Measurements from ENCODE around the gene CMKLR1.

Gene CMKLR1

DNA sequence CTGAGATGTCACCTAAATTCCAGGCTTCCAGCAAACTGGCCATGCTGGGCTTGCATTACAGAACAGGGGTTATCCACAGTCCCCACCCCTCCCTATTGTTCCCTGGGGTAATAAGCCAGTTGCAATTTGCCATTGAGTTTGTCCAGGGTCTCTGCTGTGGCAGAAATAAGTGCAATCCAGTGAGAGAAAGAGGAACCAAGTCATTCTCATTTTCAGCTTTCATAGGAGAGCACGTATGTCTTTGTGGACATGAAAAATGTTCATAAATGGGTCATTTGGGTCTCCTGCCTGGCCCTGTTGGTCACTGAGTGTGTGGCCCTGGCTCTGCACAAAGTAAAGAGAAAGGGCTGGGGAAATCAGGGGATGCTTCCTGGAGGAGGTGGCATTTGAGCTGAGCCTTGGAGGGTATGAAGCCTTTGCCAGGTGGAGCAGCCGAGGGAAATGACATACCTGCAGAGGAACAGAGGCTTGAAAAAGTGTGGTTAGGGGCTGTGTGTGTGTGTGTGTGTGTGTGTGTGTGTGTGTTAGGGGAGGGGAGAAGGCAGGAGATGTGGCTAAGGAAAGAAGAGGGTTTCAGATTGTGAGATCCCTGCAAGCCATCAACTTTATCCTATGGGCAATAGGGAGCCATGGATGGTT lies 29.3 kb downstream of the CMKLR1 start:
- Histone ChIP-seq H3K9me3 (ENCODE audit: control insufficient read depth, insufficient read depth, low read length) (no peaks in the 10 kb centered on the region), H3K4me1 (ENCODE audit: insufficient read depth, low read length) (peaks cover 27% of the 10 kb centered on the region), H3K36me3 (ENCODE audit: insufficient read depth, low read length) (no peaks in the 10 kb centered on the region), H3K9ac (ENCODE audit: low read depth, low read length) (no peak overlapping the region)

DNA sequence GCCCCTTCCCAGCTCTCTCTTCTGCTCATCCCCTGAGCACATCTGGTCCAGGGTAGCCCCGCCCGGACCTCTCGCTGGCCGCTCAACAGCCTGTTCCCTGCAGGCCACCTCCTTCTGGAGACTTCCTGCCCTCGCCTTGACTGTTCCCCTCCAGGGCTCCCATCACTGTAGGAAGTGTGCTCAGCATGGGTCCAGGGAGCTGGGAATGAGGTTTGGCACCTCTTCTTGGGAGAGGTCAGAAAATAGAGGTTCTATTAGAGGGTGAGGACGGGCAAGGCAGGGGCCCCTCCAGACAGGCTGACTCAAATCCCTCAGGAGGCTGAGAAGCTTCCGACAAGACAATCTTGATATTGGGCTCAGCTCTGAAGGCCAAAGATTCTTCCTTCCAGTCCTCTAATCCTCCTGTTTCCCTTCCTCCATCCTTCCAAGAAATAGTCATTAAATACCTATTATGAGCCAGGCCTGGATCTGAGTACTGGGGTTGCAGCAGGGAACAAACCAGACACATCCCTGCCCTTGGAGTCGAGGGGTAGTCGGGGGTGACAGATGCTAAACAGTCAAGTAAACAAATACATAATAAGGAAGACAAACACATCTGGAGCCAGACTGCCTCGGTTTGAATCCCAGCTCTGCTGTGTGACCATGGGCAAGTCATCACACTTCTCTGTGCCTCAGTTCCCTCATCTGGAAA lies 30.6 kb downstream of the CMKLR1 start:
- Histone ChIP-seq H3K4me1 (ENCODE audit: insufficient read depth, low read length) (peaks cover 31% of the 10 kb centered on the region), H3K9me3 (ENCODE audit: control insufficient read depth, insufficient read depth, low read length) (no peaks in the 10 kb centered on the region), H3K36me3 (ENCODE audit: insufficient read depth, low read length) (no peaks in the 10 kb centered on the region), H3K9ac (ENCODE audit: low read depth, low read length) (no peak overlapping the region)

- no peaks in the 10 kb centered on the region for H3K9me3 ChIP-seq (ENCODE audit: control insufficient read depth, insufficient read depth, low read length)
- peaks cover 35% of the 10 kb centered on the region for H3K4me1 ChIP-seq (ENCODE audit: insufficient read depth, low read length)
- H3K9ac ChIP-seq (ENCODE audit: low read depth, low read length), result no peak overlapping the region
- no peaks in the 10 kb centered on the region for H3K36me3 ChIP-seq (ENCODE audit: insufficient read depth, low read length)
These were observed 32.1 kb downstream of the CMKLR1 start for GRCh38 chr12:108307006-108307405.

DNA sequence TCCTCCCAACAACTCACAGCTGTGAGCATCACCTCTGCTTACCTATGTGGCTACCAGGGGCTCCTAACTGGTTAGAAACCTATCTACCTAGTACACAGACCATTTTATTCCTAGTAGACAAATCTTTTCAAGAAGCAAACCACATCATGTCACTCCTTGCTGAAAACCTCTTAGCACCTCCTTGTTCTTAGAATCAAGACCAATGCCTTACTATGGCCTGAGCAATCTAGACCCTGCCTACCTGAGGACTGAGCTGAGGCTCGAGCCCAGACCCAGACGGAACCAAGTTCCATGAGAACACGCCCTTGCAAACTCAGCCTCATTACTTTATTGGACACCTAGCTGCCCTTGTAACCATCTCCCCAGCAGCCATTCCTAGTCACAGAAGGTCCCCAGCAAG lies 32.6 kb downstream of the CMKLR1 start:
- H3K9me3 ChIP-seq (ENCODE audit: control insufficient read depth, insufficient read depth, low read length), result no peaks in the 10 kb centered on the region
- no peak overlapping the region for H3K9ac ChIP-seq (ENCODE audit: low read depth, low read length)
- peaks cover 36% of the 10 kb centered on the region for H3K4me1 ChIP-seq (ENCODE audit: insufficient read depth, low read length)
- no peaks in the 10 kb centered on the region for H3K36me3 ChIP-seq (ENCODE audit: insufficient read depth, low read length)

DNA sequence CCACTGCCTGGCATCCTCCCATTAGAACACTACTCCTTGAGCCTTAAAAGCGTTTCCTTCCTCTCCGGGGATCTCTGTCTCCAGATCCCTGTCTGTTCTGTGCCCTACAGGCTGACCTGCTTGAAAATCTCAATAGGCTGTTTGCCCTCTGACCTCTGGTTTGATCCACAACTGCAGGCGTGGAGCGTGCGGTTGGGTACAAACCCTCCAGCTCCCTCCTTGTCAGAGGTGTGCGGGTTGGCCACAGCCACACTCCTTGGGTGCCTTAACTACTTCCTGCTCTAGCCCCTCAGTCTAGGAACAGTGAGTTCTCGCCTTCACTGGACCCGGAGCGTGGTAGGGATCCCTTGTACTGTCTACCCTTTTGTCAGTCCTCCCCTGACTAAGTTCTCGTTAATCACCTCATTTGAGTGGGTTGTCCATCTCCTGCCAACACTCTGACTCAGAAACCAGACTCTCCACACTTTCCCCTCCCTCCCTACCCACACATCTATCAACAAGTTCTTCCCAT lies 33.1 kb downstream of the CMKLR1 start:
- no peaks in the 10 kb centered on the region for H3K9me3 ChIP-seq (ENCODE audit: control insufficient read depth, insufficient read depth, low read length)
- no peaks in the 10 kb centered on the region for H3K36me3 ChIP-seq (ENCODE audit: insufficient read depth, low read length)
- H3K4me1 ChIP-seq (ENCODE audit: insufficient read depth, low read length), result peaks cover 36% of the 10 kb centered on the region
- no peak overlapping the region for H3K9ac ChIP-seq (ENCODE audit: low read depth, low read length)

DNA sequence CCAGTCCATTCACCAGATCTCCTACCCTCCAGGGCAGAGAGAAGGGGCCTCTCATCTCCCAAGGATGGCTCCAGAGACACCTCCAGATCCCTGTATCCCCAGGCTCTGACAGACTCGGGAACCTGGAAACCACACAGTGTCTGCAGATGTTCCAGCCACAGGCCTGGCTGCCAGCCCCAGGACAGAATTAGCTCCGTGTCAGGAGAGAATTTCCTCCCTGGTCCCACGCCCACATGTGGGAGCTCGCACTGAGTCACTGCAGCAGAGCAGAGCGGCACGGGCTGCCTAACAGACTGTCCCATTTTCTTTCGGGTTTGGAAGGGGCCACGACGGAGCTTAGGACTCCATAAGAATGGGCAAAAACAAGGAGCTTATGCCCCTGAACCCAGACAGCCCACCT lies 33.6 kb downstream of the CMKLR1 start:
- H3K36me3 ChIP-seq (ENCODE audit: insufficient read depth, low read length), result no peaks in the 10 kb centered on the region
- no peaks in the 10 kb centered on the region for H3K9me3 ChIP-seq (ENCODE audit: control insufficient read depth, insufficient read depth, low read length)
- H3K9ac ChIP-seq (ENCODE audit: low read depth, low read length), result no peak overlapping the region
- peaks cover 36% of the 10 kb centered on the region for H3K4me1 ChIP-seq (ENCODE audit: insufficient read depth, low read length)

DNA sequence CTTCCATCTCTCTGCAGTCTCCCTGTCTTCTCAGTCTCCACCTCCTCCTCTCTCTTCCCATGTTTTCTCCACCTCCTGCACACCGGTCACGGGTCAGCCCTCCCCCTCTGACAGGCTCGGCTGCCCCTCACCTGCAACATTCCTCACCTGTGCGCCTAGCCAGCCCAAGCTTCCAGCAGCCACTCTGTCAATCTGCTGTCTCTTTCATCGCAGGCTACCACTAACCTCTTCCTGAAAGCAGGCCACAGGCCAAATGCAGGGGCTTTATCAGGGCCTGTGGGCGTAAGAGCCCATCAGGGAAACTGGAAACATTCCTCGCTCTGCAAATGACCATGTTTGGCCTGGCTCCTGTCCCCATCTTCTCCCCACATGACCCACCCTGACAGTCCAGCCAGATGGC lies 34.5 kb downstream of the CMKLR1 start:
- H3K4me1 ChIP-seq (ENCODE audit: insufficient read depth, low read length), result peaks cover 36% of the 10 kb centered on the region
- H3K9me3 ChIP-seq (ENCODE audit: control insufficient read depth, insufficient read depth, low read length), result no peaks in the 10 kb centered on the region
- no peak overlapping the region for H3K9ac ChIP-seq (ENCODE audit: low read depth, low read length)
- no peaks in the 10 kb centered on the region for H3K36me3 ChIP-seq (ENCODE audit: insufficient read depth, low read length)

DNA sequence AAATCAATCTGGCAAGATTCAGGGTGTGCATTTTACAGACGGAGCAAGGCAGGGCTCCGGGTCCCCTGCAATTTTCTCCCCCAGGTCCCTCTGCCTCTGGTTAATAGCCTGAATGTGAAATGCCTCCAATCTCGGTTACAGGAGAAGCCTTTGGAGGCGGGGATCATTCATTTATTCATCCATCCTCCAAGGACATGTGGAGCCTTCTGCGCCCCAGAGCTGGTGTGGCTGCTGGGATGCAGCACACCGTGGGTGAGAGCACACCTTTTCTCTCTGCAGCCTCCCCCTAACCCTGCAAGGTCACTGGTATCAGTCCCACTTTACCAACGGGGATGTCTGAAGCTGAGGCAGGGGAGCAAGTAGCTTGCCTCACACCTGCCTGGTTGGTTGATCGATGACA lies 35.4 kb downstream of the CMKLR1 start:
- Histone ChIP-seq H3K9me3 (ENCODE audit: control insufficient read depth, insufficient read depth, low read length) (no peaks in the 10 kb centered on the region), H3K36me3 (ENCODE audit: insufficient read depth, low read length) (no peaks in the 10 kb centered on the region), H3K4me1 (ENCODE audit: insufficient read depth, low read length) (peaks cover 36% of the 10 kb centered on the region), H3K9ac (ENCODE audit: low read depth, low read length) (no peak overlapping the region)

DNA sequence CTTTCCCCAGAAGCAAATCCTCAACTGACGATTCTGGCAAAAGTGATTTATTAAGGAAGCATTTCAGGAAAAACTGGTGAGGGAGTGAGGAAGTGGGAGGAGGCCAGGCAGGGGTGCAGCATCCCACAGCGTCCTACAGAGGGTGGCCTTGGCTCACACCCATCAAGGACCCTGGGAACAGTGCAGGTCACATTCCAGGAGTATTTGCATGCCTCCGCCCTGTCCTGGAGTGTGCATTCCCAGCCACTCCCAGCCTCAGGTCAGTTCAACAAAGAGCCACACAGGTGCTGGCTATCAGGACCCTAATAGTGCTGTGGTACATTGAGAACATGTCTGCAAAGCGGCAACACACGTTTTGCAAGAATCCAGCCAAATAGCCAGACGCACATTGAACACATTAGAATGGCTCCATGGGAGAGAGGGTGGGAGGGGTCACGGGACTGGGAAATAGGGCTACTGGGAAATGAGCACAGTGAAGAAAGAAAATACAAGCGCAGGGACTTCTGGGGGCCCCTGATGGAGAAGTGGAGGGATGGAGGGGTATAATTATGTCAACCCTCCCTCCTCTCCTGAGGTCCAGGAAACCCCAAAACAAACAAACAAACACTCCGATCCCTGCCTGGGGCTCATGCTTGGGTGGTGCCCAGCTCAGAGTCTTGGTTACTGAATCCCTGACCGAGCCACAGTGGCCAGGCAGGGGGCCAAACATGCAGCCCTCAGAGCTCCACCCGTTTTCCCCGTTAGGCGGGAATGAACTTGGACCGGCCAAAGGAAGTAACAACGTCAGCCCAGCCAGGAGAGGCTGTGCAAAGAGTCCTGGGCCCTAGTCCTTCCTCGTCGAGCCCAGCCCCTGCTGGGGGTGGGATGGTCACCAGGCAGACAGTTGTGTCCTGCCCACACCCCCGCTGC lies 36.5 kb downstream of the CMKLR1 start:
- Histone ChIP-seq H3K36me3 (ENCODE audit: insufficient read depth, low read length) (no peaks in the 10 kb centered on the region), H3K9ac (ENCODE audit: low read depth, low read length) (no peak overlapping the region), H3K4me1 (ENCODE audit: insufficient read depth, low read length) (peaks cover 36% of the 10 kb centered on the region)

DNA sequence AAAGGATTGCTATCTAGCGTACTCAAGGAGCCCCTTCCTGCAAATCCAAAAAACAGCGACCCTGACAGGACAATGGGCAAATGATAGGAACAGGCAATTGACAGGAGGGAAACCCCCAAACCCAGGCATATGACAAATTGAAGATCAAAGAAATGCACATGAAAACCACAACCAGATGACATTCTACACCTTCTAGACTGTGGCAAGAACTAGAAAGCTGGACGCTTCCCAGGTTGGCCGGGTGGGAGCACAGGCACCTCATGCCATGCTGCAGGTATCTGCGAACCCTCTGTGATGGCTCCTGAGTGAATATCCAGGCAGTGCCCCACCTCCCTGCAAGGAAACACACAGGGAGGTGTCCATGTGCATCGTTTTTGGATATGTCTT lies 37.1 kb downstream of the CMKLR1 start:
- H3K36me3 ChIP-seq (ENCODE audit: insufficient read depth, low read length), result no peaks in the 10 kb centered on the region
- H3K9ac ChIP-seq (ENCODE audit: low read depth, low read length), result no peak overlapping the region
- peaks cover 36% of the 10 kb centered on the region for H3K4me1 ChIP-seq (ENCODE audit: insufficient read depth, low read length)
- no peaks in the 10 kb centered on the region for H3K9me3 ChIP-seq (ENCODE audit: control insufficient read depth, insufficient read depth, low read length)

More for the DNA sequence above, 36.5 kb downstream of the CMKLR1 start:
- H3K9me3 ChIP-seq (ENCODE audit: control insufficient read depth, insufficient read depth, low read length), result no peaks in the 10 kb centered on the region

- H3K9ac ChIP-seq (ENCODE audit: low read depth, low read length), result no peak overlapping the region
- H3K9me3 ChIP-seq (ENCODE audit: control insufficient read depth, insufficient read depth, low read length), result no peaks in the 10 kb centered on the region
- H3K4me1 ChIP-seq (ENCODE audit: insufficient read depth, low read length), result peaks cover 36% of the 10 kb centered on the region
- H3K36me3 ChIP-seq (ENCODE audit: insufficient read depth, low read length), result no peaks in the 10 kb centered on the region
These were observed 37.8 kb downstream of the CMKLR1 start for GRCh38 chr12:108301346-108301745.

DNA sequence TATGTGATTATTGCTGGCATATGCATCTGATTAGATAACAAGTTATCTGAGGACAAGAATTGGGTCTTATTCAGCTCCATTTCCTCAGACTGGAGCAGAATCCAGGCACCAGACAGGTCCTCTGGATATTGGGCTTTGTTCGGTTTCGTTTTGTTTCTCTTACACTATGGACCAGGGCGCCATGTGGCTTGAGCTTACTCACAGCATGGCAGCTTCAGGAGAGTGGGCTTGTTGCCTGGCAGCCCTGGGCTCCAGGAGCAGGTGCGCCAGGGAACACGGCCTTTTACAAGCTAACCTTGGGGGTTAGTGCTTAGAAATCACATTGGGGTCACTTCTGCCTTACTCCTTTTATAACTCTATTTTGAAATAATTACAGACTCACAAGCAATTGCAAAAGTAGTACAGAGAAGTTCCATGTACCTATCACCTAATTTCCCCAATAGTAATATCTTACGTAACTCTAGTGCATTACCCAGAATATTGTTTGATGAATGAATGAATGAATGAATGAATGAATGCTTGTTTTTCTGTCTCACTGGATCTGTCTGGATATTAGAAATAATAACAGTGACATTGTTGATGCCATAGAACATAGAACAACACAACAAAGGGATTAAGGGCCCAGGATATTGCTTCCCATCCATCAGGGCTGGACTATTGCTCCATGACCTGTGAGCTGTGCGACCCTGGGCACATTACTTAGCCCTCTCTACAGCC lies 39.0 kb downstream of the CMKLR1 start:
- Histone ChIP-seq H3K36me3 (ENCODE audit: insufficient read depth, low read length) (no peaks in the 10 kb centered on the region), H3K9ac (ENCODE audit: low read depth, low read length) (no peak overlapping the region), H3K4me1 (ENCODE audit: insufficient read depth, low read length) (peaks cover 32% of the 10 kb centered on the region), H3K9me3 (ENCODE audit: control insufficient read depth, insufficient read depth, low read length) (no peaks in the 10 kb centered on the region)

GRCh38 chr12:108299516-108299915 lies 39.6 kb downstream of the CMKLR1 start:
- H3K9ac ChIP-seq (ENCODE audit: low read depth, low read length), result no peak overlapping the region
- no peaks in the 10 kb centered on the region for H3K36me3 ChIP-seq (ENCODE audit: insufficient read depth, low read length)
- H3K4me1 ChIP-seq (ENCODE audit: insufficient read depth, low read length), result peaks cover 26% of the 10 kb centered on the region
- H3K9me3 ChIP-seq (ENCODE audit: control insufficient read depth, insufficient read depth, low read length), result no peaks in the 10 kb centered on the region

DNA sequence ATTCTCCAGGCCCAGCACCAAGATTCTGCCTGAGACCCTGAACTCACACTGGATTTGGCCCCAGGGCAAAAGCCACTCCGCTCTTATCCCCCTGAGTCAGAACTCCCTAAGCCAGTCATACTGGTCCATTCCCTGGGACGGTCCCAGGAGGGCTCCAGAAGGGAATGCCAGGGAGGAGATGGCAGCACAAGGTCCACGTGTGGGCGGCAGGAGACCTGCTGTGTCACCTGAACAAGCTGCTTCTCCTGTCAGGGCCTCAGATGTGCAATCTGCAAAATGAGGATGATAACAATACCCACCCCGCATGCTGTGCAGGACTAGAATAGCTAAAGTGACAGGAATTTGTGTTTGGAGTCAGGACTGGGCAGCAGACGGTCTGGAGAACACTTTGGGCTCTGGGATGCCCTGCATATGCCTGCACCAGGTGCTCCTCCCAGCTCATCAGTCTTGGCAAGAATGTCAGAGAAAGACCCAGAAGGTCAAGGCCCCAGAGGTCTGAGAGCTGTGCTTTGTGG lies 40.3 kb downstream of the CMKLR1 start:
- H3K4me1 ChIP-seq (ENCODE audit: insufficient read depth, low read length), result peaks cover 19% of the 10 kb centered on the region
- H3K9me3 ChIP-seq (ENCODE audit: control insufficient read depth, insufficient read depth, low read length), result no peaks in the 10 kb centered on the region
- no peaks in the 10 kb centered on the region for H3K36me3 ChIP-seq (ENCODE audit: insufficient read depth, low read length)
- no peak overlapping the region for H3K9ac ChIP-seq (ENCODE audit: low read depth, low read length)

All from ES-I3 (cell line).